Activated naive CD8-positive, alpha-beta T cell treated with anti-CD3 and anti-CD28 coated beads, Interleukin-2, amount 50 U/mL, for 24 hours (primary cell): ENCODE data around the gene CEACAM4.

Experiments
- ATAC-seq: fragments of 150-1000 bp; cut with Tn5 transposase; one replicate; pipeline ENCODE4 v1.10.0; 2021
- DNase-seq: peaks from one replicate; pipeline ENCODE4 v3.0.0; 2021
- H3K27ac Mint-ChIP-seq: one replicate; pipeline ENCODE4 v1.8.0; 2021; ENCODE audit warnings: mild to moderate bottlenecking, mixed read lengths
- H3K27me3 Mint-ChIP-seq: one replicate; pipeline ENCODE4 v1.8.0; 2021; ENCODE audit warnings: mixed read lengths
- H3K36me3 Mint-ChIP-seq: one replicate; pipeline ENCODE4 v1.8.0; 2021; ENCODE audit warnings: low read depth, mixed read lengths
- H3K4me1 Mint-ChIP-seq: one replicate; pipeline ENCODE4 v1.8.0; 2021; ENCODE audit warnings: mixed read lengths
- H3K4me3 Mint-ChIP-seq: one replicate; pipeline ENCODE4 v1.8.0; 2021; ENCODE audit warnings: mild to moderate bottlenecking, moderate library complexity, mixed read lengths
- H3K9me3 Mint-ChIP-seq: one replicate; pipeline ENCODE4 v1.8.0; 2021; ENCODE audit warnings: mixed read lengths

The CEACAM4 gene

DNA sequence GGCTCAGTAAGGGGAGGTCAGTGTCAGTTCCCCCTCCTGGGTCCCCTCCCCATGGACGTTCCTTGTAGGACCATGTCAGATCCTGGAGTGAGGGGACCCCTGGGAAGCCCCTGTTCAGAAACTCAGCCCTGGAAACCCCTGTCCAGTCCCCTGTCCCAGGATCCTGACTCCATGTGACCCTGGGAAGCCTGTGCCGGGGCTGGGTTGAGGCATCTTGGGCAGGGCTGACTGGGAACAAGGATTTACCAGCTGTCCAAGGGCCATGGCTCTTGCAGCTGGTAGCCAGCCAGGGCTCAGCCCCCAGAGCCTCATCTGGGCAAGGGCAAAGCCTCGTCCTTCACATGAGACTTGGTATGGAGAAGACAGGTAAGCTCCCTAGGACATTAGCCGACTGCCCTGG is 25.1 kb downstream of the CEACAM4 start:
- Mint-ChIP-seq H3K27ac (no peak overlapping the region), H3K4me3 (no peak overlapping the region), H3K27me3 (peaks cover 12% of the 10 kb centered on the region), H3K9me3 (no peaks in the 10 kb centered on the region), H3K4me1 (peaks cover 3% of the 10 kb centered on the region), H3K36me3 (no peaks in the 10 kb centered on the region)
- ATAC-seq, result no peak
- DNase-seq, result no peak

DNA sequence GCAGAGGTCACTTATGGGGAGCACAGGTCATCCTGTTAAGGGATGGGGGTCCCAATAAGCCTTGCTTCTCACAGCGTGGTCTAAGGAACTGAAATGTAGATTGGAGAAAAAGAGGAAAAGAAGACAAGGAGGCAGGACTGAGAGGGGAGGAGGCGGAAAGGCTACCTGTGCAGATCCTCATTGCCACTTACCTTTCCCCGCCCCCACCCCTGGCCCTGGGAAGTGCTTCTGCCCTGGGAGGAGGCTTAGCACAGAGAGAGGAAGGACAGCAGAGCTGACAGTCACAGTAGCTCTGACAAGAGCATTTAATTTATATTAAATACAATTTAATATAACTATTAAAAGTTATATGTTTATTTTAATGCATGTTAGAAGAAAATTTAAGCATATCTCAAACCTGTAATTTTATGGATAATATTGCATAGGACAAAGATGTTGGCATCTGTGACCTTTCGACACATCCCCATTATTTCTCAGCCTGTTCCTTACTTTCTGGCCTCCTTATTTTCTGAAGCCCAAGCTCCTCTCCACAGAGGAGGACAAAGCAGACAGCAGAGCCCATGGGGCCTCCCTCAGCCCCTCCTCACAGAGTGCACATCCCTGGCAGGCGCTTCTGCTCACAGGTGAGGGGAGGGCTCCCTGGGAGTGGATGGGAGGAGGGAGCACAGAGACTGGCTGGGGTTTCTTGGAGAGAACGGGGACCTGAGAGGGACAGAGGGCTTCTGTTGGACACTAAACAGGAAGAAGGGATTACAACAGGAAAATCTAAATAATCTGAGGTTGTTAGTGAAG is 27.5 kb downstream of the CEACAM4 start:
- H3K27me3 Mint-ChIP-seq, result peaks cover 20% of the 10 kb centered on the region
- no peak overlapping the region for H3K27ac Mint-ChIP-seq
- DNase-seq, result no peak
- no peak for ATAC-seq
- H3K4me1 Mint-ChIP-seq, result peaks cover 9% of the 10 kb centered on the region
- H3K9me3 Mint-ChIP-seq, result no peaks in the 10 kb centered on the region
- H3K4me3 Mint-ChIP-seq, result no peak overlapping the region
- H3K36me3 Mint-ChIP-seq, result no peaks in the 10 kb centered on the region

DNA sequence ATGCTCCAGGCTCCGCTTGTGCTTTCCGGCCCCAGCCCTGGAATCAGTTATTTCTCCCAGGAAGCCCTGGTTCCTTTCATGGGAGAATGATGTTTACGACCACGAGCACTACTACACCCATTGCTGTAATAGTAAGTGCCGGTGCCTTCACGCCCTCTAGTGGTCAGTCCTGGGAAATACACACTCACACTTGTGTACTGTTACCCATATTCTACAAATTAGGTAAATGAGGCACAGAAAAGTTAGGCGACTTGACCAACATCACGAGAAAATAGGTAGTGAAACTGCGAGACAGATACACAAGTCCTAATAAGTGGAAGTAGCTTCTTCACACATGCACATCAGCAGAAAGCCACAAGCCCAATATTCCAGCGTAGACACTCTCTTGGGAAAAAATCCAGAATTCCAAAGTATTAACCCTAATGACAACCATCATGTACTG is 29.3 kb downstream of the CEACAM4 start:
- DNase-seq (peak; percentile 74), ATAC-seq (peak; percentile 80)
- H3K9me3 Mint-ChIP-seq, result no peaks in the 10 kb centered on the region
- H3K36me3 Mint-ChIP-seq, result no peaks in the 10 kb centered on the region
- H3K4me3 Mint-ChIP-seq, result no peak overlapping the region
- H3K27me3 Mint-ChIP-seq, result peaks cover 24% of the 10 kb centered on the region
- H3K27ac Mint-ChIP-seq, result peak overlapping the region; percentile 22
- H3K4me1 Mint-ChIP-seq, result peaks cover 9% of the 10 kb centered on the region

DNA sequence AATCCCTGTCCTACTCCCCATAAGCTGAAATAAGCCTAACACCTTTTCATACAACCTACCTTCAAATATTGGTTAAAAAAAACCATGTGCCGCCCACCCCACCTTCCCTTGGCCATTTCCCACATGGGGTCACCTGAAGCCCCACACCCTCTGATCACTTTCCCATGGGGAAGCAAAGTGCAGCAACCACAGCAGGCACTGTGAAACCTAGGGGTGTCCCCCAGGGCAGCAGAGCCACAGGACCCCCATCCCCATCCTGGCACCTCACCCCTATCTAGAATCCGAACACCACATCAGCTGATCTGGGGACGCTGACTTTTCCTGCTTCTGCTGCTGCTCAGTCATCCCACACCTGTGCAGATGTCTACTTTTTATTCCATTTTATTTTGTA is 31.0 kb downstream of the CEACAM4 start:
- no peaks in the 10 kb centered on the region for H3K36me3 Mint-ChIP-seq
- DNase-seq (no peak), ATAC-seq (no peak)
- H3K27me3 Mint-ChIP-seq, result peaks cover 23% of the 10 kb centered on the region
- H3K27ac Mint-ChIP-seq, result no peak overlapping the region
- no peak overlapping the region for H3K4me3 Mint-ChIP-seq
- H3K4me1 Mint-ChIP-seq, result peaks cover 9% of the 10 kb centered on the region
- no peaks in the 10 kb centered on the region for H3K9me3 Mint-ChIP-seq

DNA sequence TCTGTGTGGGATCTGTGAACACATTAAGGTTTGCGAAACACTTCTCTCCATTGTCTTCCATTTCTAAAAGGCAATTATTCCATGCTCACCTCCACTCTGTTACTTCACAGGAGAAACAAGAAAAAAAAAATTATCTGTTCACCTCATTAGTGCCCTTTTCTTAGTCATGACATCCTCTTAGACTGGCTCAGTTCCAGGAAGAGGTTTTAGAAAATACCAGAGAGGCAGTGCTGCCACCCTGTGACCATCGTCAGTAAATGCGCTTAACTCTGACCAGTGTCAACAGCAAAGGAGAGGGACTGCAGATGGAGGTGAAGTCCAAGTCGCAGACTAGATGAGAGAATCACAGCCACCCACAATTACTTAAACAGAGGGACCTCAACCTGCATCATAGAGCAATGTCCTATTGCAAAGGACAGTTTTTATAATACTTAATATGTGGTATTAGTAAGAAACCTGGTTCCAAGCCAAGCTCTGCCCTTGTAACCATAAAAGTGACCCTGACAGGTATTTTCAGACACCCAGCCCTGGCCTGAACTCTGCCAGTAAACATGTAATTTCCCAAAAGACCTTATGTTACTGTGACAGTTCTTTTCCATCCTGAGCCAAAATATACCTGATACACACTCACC is 31.5 kb downstream of the CEACAM4 start:
- H3K27me3 Mint-ChIP-seq, result peaks cover 20% of the 10 kb centered on the region
- no peaks in the 10 kb centered on the region for H3K9me3 Mint-ChIP-seq
- no peaks in the 10 kb centered on the region for H3K36me3 Mint-ChIP-seq
- DNase-seq (peak; percentile 65), ATAC-seq (peak; percentile 88)
- H3K4me1 Mint-ChIP-seq, result peaks cover 9% of the 10 kb centered on the region
- no peak overlapping the region for H3K27ac Mint-ChIP-seq
- no peak overlapping the region for H3K4me3 Mint-ChIP-seq

DNA sequence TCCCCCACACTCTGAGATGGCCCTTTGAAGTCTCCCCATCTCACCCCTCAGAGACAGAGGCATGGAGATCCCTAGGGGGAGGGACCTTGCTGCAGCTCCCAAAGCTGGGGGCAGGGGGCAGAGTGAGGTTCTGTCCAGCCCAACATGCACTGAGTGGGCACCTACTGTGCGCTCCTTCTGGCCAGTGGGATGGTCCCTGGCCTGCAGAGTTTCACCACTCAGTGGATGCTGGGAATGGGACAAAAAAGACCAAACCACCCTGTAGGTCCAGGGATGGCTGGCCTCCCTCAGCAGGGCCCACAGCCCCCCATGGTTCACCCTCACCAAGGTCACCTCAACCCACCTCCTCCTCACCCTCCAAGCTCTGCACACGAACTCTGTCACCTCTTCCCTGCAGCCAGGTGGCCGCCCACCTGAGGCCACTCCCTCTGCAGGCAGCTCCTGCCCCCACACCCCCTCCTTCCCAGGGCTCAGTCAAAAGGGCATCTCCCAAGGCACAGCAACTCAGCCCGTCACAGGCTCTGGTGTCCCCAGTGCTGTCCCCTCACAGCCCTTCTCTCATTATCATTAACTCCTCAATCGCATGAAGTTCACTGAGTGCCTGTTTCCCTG is 34.8 kb downstream of the CEACAM4 start:
- ATAC-seq (no peak), DNase-seq (no peak)
- peaks cover 14% of the 10 kb centered on the region for H3K27me3 Mint-ChIP-seq
- H3K9me3 Mint-ChIP-seq, result no peaks in the 10 kb centered on the region
- H3K4me1 Mint-ChIP-seq, result peaks cover 6% of the 10 kb centered on the region
- no peak overlapping the region for H3K4me3 Mint-ChIP-seq
- no peaks in the 10 kb centered on the region for H3K36me3 Mint-ChIP-seq
- no peak overlapping the region for H3K27ac Mint-ChIP-seq

DNA sequence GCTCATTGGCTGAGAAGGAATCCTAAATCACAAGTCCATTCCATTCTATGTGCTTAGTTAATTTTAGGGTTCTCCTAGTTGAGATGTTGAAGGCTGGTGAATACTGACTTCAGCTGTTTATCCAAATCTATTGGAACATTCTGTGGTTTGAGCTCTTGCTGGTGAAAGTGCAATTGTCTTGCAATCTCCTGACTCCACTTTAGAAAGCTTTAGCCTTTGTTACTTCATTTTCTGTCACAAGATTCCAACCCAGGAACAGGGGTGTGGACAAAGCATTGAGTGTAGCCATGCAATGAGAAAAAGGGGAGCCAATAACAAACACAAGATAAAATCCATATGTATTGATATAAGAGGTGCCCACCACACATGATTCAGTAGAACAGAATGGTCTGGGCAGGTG is 35.9 kb downstream of the CEACAM4 start:
- Mint-ChIP-seq H3K9me3 (no peaks in the 10 kb centered on the region), H3K36me3 (no peaks in the 10 kb centered on the region), H3K27me3 (peaks cover 12% of the 10 kb centered on the region), H3K4me3 (no peak overlapping the region), H3K27ac (no peak overlapping the region), H3K4me1 (peaks cover 6% of the 10 kb centered on the region)
- no peak for ATAC-seq
- no peak for DNase-seq

DNA sequence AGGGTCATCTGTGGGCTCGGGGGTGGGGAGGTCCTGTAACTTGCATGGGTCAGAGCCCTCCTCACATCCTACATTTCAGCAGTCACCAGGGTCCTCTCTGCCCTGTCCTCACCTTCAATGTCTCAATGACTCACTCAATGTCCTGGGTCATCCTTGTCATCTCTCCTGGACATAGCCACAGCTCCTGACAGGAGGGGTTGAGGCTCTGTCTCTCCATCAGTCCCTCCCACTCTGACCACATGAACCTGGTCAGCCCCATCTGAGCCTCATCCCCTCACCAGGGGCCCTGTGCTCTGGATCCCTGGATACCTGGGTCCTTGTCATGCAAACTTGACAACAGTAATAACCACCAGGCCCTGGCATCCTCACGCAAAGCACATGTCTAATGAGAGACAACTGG is 37.5 kb downstream of the CEACAM4 start:
- Mint-ChIP-seq H3K27ac (no peak overlapping the region), H3K27me3 (peaks cover 6% of the 10 kb centered on the region), H3K36me3 (peaks cover 1% of the 10 kb centered on the region), H3K4me1 (no peaks in the 10 kb centered on the region), H3K9me3 (no peaks in the 10 kb centered on the region), H3K4me3 (no peak overlapping the region)
- DNase-seq, result no peak
- no peak for ATAC-seq

DNA sequence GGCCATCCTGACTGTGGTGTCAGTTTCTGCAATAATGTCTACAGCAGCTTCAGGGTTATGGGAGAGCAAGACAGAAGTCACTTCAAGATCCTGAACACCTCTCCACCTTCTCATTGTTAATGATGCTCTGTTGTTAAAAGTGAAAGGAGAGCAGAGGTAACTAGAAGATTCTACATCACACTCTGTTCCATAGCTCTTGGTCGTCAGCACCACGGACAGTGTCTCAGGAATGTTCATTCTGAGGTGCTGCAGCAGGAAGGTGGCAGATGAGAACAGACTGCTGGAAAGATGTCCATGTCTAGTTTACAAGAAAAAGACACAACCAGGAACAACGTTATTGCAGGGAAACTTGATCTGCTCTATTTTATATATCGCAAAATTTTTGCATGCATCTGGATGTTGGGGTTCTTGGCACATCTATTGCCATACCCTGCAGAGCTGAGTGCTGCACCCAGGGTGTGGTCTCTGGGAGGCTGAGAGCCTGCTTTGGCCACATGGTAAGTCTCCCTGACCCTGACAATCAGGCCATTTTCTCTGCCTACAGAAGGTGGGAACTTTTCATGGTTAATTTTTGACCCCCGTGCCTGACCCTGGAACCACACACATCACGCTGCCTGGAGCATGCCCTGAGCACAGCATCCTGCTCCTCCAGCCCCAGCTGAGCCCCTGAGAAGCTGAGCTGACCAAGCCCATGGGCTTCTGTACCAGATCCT is 38.2 kb downstream of the CEACAM4 start:
- no peak for ATAC-seq
- H3K36me3 Mint-ChIP-seq, result peaks cover 4% of the 10 kb centered on the region
- peaks cover 6% of the 10 kb centered on the region for H3K27me3 Mint-ChIP-seq
- no peaks in the 10 kb centered on the region for H3K4me1 Mint-ChIP-seq
- no peak overlapping the region for H3K4me3 Mint-ChIP-seq
- no peaks in the 10 kb centered on the region for H3K9me3 Mint-ChIP-seq
- no peak overlapping the region for H3K27ac Mint-ChIP-seq
- DNase-seq, result no peak

DNA sequence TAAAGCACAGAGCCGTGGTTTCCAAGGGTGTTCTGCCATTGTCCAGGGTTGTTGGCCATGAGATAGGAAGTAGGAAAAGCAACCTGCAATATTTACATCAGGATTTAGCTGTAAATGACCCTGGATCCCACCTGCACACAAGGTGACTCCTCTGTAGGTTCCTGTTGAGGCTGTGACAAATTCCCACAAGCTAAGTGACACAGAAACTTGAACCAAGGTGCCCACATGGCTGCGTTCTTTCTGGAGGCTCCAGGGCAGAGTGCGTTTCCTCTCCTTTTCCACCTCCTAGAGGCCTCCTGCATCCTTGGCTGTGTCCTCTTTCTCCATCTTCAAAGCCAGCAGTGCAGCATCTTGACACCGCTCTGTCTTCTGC is 39.0 kb downstream of the CEACAM4 start:
- no peak for ATAC-seq
- Mint-ChIP-seq H3K27ac (no peak overlapping the region), H3K4me1 (no peaks in the 10 kb centered on the region), H3K27me3 (peaks cover 3% of the 10 kb centered on the region), H3K9me3 (peaks cover 7% of the 10 kb centered on the region), H3K4me3 (no peak overlapping the region), H3K36me3 (peaks cover 12% of the 10 kb centered on the region)
- DNase-seq, result no peak

DNA sequence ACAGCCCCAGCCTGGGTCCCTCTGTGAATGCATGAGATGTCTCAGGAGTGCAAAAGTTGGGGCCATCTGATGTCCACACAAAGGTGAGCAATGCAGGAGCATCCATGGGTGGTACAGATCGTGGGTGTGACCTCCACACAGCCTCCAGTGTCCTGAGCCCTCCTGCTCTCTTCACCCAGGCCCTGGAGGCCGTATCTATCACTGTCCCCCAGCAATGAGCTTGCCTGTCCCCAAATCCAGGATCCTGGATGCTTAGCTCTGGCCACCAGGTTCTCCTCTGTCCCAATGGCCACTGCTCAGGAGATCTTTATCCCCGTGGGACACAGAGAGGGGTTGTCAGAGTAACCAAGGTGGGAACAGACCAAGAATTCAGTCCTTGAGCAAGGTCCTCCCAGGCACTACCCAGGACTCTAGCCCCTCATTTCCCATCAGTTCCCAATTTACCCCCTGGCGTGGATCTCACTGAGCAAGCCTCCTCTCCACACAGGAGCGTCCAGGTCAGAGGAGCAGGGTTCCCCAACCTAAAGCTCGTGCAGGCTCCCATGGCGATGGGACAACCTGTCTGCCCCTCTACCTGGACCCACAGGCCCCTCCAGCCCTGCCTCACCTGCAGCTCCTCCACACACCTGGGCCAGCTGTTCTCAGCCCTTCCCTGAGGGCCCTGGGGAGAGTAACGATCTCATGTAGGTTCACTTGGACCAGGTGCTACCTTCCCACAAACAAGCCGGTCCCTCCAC is 39.6 kb downstream of the CEACAM4 start:
- no peak overlapping the region for H3K4me3 Mint-ChIP-seq
- peaks cover 18% of the 10 kb centered on the region for H3K36me3 Mint-ChIP-seq
- no peak overlapping the region for H3K27ac Mint-ChIP-seq
- peaks cover 10% of the 10 kb centered on the region for H3K9me3 Mint-ChIP-seq
- DNase-seq (no peak), ATAC-seq (no peak)
- H3K27me3 Mint-ChIP-seq, result peaks cover 2% of the 10 kb centered on the region
- H3K4me1 Mint-ChIP-seq, result no peaks in the 10 kb centered on the region

DNA sequence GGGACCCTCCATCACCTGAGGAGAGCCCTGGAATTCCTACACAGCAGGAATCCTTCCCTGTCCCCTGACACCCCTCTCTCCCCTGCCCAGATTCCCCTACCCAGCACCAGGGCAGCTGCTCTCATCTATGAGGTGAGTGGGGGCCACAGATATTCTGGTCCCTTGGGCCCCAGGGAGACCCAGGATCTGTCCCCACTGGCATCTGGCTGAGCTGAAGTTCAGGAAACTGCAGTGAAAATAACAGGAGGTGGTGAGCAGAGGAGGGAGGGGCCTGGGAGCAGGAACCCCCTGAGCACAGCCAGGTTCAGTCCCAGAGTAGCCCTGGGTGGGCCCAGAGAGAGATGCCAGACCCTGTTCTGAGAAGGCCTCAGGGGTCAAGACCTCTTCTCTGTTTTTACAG is 40.8 kb downstream of the CEACAM4 start:
- ATAC-seq, result no peak

DNA sequence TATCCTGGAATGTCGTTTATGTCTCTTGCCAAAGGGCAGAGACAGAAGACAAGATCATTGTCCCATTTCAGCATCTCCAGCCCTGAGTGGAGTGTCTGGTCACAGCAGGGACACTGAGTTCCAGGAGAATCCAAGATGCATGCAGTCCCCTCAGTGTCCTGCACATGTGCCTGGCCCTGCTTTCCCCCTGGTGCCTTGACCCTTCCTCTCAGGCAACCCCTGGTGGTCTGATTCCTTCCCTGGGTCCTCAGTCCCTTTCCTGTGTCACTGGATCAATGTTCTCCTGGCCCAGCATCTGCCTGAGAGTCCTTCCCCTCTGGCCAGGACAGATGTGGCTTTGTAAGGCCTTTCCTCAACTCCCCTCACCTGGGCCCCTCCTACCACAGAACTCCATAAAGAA is 41.9 kb downstream of the CEACAM4 start:
- no peaks in the 10 kb centered on the region for H3K4me1 Mint-ChIP-seq
- no peak overlapping the region for H3K27ac Mint-ChIP-seq
- DNase-seq (no peak), ATAC-seq (no peak)
- H3K4me3 Mint-ChIP-seq, result no peak overlapping the region
- peaks cover 31% of the 10 kb centered on the region for H3K9me3 Mint-ChIP-seq
- H3K27me3 Mint-ChIP-seq, result no peaks in the 10 kb centered on the region
- peaks cover 41% of the 10 kb centered on the region for H3K36me3 Mint-ChIP-seq

More for the DNA sequence above, 40.8 kb downstream of the CEACAM4 start:
- no peak overlapping the region for H3K27ac Mint-ChIP-seq
- no peaks in the 10 kb centered on the region for H3K4me1 Mint-ChIP-seq
- no peaks in the 10 kb centered on the region for H3K27me3 Mint-ChIP-seq
- DNase-seq, result no peak
- no peak overlapping the region for H3K4me3 Mint-ChIP-seq
- H3K9me3 Mint-ChIP-seq, result peaks cover 21% of the 10 kb centered on the region
- H3K36me3 Mint-ChIP-seq, result peaks cover 30% of the 10 kb centered on the region

DNA sequence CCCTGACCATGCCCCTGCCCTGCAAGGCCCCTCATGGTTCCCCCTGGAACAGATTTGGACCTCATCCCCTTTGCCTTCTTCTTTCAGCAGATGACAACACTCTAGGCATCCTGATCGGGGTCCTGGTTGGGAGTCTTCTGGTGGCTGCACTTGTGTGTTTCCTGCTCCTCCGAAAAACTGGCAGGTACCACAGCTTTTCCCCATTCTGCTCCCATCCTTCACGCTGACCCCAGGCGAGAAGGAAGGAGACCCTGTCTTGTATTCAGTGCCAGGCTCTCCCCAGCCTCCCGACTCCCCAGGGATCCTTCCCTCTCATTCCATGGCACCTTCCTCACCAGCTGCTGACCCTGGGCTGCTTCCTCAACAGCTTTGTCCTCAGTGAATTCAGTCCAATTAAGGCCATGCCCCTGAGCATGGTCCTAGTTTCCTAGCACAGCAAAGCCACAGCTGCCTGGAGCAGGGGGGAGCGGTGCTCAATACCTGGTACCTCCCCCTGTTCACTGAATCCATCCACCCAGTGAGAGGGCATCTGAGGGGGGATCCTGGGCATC is 42.5 kb downstream of the CEACAM4 start:
- peaks cover 31% of the 10 kb centered on the region for H3K9me3 Mint-ChIP-seq
- DNase-seq (no peak), ATAC-seq (no peak)
- no peaks in the 10 kb centered on the region for H3K27me3 Mint-ChIP-seq
- H3K4me3 Mint-ChIP-seq, result no peak overlapping the region
- H3K27ac Mint-ChIP-seq, result no peak overlapping the region
- no peaks in the 10 kb centered on the region for H3K4me1 Mint-ChIP-seq
- H3K36me3 Mint-ChIP-seq, result peaks cover 47% of the 10 kb centered on the region
